Transverse colon (tissue), 4 donors: ENCODE results near the gene RBFOX1.

ENCODE experiments used
- POLR2AphosphoS5 ChIP-seq, 3 donors: sonication (generic); formaldehyde crosslinking; IDR thresholded peaks; one replicate each; pipeline ENCODE4 v1.6.1; 2016; ENCODE audit warnings: antibody characterized with exemption in 3 of 3
- TF ChIP-seq, protein P1 (sequence below), 5 experiments: fragments of 200-600 bp in 3 of 5; fragments of 450-650 bp in 2 of 5; sonication (generic) in 3 of 5; IDR thresholded peaks; 1 replicate in 2 of 5; 2 replicates in 3 of 5; pipeline ENCODE4 v1.5.1; 2016 to 2017; ENCODE audit warnings: antibody characterized with exemption in 5 of 5, inconsistent platforms in 3 of 5, mild to moderate bottlenecking in 2 of 5, moderate library complexity in 1 of 5

DNA sequence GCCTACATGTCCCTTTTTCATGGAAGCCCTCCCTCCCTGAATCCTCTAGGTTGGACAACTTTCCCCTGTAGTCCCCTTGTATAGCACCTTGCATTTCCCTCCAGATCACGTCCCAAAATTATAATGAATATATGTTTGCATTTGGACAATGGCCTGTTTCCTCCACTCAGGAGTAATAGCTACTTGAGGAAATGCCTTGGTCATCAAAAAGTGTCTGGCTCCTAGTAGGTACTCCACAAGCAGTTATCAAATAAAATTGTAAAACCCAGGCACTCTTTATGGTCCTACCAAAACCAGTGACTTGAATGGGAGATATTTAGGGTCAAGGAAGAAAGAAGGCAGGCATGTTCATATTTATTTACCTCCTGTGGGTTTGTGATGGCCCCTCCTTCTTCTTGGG lies 59.6 kb downstream of the RBFOX1 start:
- no peak for TF ChIP-seq POLR2AphosphoS5 (IDR thresholded peaks at IDR 0.05)
- TF ChIP-seq, protein P1, sequence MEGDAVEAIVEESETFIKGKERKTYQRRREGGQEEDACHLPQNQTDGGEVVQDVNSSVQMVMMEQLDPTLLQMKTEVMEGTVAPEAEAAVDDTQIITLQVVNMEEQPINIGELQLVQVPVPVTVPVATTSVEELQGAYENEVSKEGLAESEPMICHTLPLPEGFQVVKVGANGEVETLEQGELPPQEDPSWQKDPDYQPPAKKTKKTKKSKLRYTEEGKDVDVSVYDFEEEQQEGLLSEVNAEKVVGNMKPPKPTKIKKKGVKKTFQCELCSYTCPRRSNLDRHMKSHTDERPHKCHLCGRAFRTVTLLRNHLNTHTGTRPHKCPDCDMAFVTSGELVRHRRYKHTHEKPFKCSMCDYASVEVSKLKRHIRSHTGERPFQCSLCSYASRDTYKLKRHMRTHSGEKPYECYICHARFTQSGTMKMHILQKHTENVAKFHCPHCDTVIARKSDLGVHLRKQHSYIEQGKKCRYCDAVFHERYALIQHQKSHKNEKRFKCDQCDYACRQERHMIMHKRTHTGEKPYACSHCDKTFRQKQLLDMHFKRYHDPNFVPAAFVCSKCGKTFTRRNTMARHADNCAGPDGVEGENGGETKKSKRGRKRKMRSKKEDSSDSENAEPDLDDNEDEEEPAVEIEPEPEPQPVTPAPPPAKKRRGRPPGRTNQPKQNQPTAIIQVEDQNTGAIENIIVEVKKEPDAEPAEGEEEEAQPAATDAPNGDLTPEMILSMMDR (IDR thresholded peaks at IDR 0.05): no peak
